ENCODE results near the gene ATG12.

DNA sequence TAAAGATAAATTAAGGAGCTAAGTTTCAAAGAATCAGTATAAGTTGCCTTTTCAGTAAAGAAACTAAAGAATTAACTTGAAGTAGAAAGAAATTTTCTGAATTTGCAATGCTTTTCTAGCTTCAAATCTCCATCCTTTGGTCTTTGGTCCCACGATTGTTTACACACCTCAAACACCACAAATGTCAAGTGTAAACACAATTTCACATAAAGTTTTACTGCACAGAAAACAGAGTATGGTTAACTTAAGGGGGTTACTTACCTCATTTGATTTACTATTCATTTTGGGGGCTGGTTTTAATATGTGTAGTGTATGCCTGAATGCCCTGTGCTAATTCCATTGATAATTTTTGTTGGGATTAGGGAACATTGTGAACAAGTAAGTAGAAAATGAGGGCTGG, 29.0 kb downstream of the ATG12 start:
- TF ChIP-seq, protein P1, sequence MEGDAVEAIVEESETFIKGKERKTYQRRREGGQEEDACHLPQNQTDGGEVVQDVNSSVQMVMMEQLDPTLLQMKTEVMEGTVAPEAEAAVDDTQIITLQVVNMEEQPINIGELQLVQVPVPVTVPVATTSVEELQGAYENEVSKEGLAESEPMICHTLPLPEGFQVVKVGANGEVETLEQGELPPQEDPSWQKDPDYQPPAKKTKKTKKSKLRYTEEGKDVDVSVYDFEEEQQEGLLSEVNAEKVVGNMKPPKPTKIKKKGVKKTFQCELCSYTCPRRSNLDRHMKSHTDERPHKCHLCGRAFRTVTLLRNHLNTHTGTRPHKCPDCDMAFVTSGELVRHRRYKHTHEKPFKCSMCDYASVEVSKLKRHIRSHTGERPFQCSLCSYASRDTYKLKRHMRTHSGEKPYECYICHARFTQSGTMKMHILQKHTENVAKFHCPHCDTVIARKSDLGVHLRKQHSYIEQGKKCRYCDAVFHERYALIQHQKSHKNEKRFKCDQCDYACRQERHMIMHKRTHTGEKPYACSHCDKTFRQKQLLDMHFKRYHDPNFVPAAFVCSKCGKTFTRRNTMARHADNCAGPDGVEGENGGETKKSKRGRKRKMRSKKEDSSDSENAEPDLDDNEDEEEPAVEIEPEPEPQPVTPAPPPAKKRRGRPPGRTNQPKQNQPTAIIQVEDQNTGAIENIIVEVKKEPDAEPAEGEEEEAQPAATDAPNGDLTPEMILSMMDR (IDR thresholded peaks at IDR 0.05), result no peak
- no peak for TF ChIP-seq POLR2A (IDR thresholded peaks at IDR 0.05)

Data from right lobe of liver (tissue), 4 donors.